NOMO-1 (cell line): ENCODE data around the gene PRR15L.
"Not testable (repeated sequence)": the region's sequence is repeated elsewhere in the genome, so short reads cannot be mapped to it uniquely, and the experiment has no call there.

Experiments used
- DNase-seq, 2 experiments: peaks; one replicate each; lab custom pipeline; 2025; ENCODE audit not compliant: unreplicated experiment in 2 of 2; lab: John Stamatoyannopoulos, UW

PRR15L gene

GRCh38 chr17:47989159-47989558, 31.5 kb upstream of the PRR15L start:
- DNase-seq: no peak

- DNase-seq: not testable (repeated sequence)
These were observed 30.8 kb upstream of the PRR15L start for GRCh38 chr17:47988445-47988844.

DNA sequence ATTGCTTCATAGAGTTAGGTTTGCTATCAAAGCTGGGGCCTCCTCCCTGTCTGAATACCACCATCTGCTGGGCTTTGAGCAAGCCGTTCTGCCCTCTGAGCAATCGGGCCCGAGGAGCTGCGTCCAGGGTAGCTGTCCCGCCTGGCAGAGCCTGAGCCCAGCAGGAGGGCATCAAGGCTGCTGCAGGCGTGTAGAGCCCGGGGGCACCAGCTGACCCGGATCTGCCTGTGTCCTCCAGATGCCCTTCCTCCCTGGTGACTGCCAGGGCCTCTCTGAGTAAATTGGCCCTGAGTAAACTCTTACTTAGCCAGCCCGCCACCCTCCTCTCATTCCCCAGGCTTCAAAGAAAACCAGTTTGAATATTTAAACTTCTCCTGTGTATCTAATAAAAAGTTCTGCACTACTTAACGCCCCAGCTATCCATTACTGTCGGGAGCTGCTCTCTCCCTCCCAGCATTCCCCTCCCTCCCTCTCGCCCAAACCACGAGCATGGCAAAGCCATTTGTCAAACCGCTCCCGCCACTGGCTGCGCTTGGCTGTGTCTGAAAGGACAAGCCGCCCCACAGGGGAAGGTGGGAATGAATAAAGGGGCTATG, 29.7 kb upstream of the PRR15L start:
- DNase-seq: no peak

GRCh38 chr17:47986520-47986919, 28.8 kb upstream of the PRR15L start:
- DNase-seq: no peak

- no peak for DNase-seq
These were observed 26.0 kb upstream of the PRR15L start for GRCh38 chr17:47983492-47984223.

GRCh38 chr17:47982645-47983390, 25.1 kb upstream of the PRR15L start:
- DNase-seq: no peak

DNA sequence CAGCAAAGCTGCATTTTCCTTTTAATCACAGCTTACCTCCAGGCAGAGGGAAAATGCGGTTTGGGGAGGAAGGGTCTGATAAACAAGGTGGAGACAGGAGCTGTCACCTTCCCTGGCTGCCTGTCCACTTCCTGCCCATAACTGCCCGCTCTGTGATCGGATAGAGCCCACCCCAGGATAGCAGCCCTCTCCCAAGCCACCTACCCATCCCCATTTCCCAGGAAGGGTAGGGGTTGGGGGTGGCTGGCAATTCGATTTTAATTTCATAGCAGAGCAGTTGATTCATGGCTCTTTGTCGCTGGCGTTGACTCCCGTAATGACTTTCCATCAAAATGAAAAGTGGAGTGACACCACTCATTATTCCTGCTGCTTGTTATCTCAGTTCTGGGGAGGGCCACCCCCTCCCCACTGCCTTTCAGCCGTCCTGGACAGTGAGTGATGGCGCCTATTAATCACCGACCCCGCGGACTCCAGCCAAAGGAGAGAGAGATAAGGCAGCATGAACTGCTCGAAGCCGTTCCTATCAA, 24.5 kb upstream of the PRR15L start:
- DNase-seq: no peak

DNA sequence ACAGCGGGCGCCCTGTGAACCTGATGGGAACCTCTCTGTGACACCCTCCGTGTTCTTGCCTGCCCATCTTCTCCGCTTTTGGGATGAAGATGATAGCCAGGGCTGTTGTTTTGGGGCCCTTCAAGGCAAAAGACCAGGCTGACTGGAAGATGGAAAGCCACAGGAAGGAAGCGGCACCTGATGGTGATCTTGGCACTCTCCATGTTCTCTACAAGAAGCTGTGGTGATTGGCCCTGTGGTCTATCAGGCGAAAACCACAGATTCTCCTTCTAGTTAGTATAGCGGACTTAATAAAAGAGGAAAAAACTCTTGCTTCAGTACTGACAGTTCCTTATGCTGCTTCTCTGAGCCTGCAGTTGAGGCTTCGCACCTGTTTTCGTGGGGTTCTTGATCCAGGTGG, 23.8 kb upstream of the PRR15L start:
- DNase-seq: no peak

DNA sequence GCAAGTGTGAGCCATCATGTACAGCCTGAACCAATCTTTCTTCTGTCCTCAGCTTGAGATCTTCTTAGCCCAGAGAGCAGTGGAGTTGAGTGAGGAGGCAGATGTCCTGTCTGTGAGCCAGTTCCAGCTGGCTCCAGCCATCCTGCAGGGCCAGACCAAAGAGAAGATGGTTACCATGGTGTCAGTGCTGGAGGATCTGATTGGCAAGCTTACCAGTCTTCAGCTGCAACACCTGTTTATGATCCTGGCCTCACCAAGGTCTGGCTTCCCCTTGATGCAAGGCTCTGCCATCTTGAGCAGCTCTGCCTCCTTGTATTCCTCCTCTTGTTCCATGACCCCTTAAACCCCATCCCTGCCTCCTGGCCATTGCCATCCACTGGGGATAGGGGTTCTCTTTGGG, 22.9 kb upstream of the PRR15L start:
- no peak for DNase-seq

GRCh38 chr17:47978324-47978723, 20.6 kb upstream of the PRR15L start:
- peak; percentile 41 for DNase-seq

- no peak for DNase-seq
These were observed 18.1 kb upstream of the PRR15L start for GRCh38 chr17:47975823-47976205.

GRCh38 chr17:47975189-47975822, 17.6 kb upstream of the PRR15L start:
- no peak for DNase-seq

DNA sequence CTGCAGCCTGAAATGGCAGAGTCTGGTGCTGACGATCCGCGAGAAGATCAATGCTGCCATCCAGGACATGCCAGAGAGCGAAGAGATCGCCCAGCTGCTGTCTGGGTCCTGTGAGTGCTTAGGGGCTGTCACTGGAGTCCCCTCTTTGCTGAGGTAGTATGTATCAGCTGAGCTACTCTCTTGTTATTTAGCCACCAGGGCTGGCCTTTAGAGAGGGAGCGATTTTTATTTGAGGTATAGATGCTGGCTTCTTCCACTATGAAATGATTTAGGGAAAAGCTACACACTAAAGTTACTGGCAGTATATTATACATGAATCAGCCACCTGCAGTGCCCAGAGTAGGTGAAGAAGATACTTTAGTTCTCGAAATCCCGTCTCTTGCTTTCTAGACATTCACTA, 15.9 kb upstream of the PRR15L start:
- no peak for DNase-seq

- peak; percentile 100 for DNase-seq
These were observed 13.2 kb upstream of the PRR15L start, which contains the start of gene CDK5RAP3 for GRCh38 chr17:47970725-47971499. Gene CDK5RAP3, plus strand, starts transcription at chr17:47971113. Its CDS starts 34 bp downstream, at chr17:47971147.

- DNase-seq: no peak
These were observed 12.4 kb upstream of the PRR15L start for GRCh38 chr17:47969930-47970724.

- no peak for DNase-seq
These were observed 11.2 kb upstream of the PRR15L start for GRCh38 chr17:47968836-47969235.

DNA sequence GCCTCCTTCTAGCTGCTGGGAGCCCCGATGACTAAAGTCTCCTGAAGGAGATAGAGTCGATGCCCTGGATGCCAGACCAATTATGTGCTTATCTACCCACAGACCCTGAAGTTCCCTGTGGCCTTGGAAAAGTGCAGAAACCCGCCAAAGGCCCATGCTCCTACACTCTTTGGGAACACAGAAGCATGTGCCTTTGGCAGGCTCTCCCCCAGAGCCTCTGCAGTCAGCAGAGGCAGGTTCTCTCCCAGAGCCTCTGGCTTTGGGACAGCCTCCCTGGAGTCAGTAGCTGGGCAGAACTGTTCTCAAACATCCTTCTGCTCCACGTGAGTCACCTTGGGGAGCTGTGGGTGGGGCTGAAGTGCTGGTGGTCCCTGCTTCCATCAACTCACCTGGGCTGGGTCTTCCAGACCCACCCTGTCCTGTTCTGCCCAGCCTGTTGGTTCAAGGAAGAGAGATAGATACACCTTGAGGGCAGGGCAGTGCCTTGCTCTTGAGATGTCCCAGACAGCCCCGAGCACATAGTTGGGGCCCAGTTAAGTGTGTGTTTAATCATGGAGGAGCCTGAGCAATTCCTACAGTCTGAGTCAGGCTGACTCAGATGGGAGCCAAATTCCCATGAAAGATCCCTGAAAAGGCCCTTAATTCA, 10.0 kb upstream of the PRR15L start:
- no peak for DNase-seq

DNA sequence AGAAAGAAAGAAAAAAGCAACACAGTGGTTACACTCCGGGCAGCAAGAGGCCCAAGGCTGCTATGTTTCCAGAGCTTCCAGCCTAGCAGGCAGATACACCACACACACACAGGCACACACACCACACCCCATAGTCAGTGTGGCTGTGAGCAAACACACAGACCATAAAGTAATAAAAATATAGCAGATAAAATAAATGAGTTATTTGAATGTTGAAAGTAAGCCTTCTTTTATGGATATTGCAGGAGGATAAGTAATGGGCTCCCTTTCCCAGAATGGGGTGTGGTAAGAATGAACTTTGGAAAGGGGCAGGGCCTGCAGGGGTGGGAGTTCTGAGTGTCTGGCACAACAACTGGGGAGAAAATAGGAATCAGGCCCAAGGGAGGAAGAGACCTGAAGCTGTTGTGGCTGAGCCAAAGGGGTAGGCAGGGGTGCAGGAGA, 8.4 kb upstream of the PRR15L start:
- no peak for DNase-seq

- DNase-seq: no peak
These were observed 7.2 kb upstream of the PRR15L start for GRCh38 chr17:47964856-47965255.
